ENCODE results near the gene ATP2B3. TPM values are rescaled to one million over a fixed set of nuclear protein-coding genes. Genes with fewer than 3 reads are reported as not detected.

Gene ATP2B3
- total and polyA plus RNA-seq, 11 donors: 0.12 TPM; not detected in 10

- 86 to 100% (median 93%) methylated on average over 2 of the region's 2 CpGs for WGBS, 4 donors
Observed at GRCh38 chrX:153631346-153631745, 113.9 kb downstream of the ATP2B3 start.

DNA sequence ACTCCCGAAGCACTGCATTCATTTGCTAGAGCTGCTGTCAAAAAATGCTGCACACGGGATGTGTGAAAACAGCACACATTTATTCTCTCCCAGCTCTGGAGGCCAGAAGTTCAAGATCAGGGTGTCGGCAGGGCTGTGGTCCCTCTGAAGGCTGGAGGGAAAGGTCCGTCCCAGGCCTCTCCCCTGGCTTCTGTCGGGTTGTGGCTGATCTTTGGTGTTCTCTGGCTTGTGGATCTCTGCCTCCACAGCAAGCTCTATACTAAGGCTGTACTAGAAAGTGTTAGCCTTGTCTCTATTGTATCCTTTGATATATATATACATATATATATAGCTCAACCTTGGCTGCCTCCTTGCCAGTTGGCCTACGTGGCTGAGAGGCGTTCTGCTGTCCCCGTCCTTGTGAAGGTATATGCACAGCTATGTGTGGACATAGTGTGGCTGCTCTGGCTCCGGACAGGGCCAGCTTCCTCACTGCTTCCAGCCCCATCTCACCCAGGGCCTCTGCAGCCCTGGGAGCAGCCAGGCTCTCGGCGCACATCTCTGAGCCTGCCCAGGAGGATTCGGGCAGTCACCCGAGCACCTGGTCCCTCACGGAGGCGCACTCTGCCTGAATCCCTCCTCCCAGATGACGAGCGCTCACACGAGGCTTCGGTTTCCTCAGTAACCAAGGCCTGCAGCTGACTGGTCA, 114.6 kb downstream of the ATP2B3 start:
- Histone ChIP-seq H3K27me3 (peaks cover 0 to 13% (median 0%) of the 10 kb centered on the region in 9 donors), H3K36me3 (no peaks in the 10 kb centered on the region), H3K27ac (no peak overlapping the region), H3K4me1 (peaks cover 0 to 6% (median 0%) of the 10 kb centered on the region in 12 donors), H3K4me3 (no peak overlapping the region), H3K9me3 (peaks cover 0 to 15% (median 0%) of the 10 kb centered on the region in 12 donors)
- TF ChIP-seq CTCF (IDR thresholded peaks at IDR 0.05): no peak
- no peak for TF ChIP-seq POLR2A (IDR thresholded peaks at IDR 0.05)
- 86 to 96% (median 94%) methylated on average over 19 of the region's 19 CpGs for WGBS, 4 donors
- no peak for ATAC-seq
- DNase-seq: no peak
- intact Hi-C loops (cut with DNase I): loop anchor here in 1 of 10 donors (5.0 kb wide), 1 partner anchor 35 kb away; no protein-coding TSS in a partner anchor

More at GRCh38 chrX:153631346-153631745, 113.9 kb downstream of the ATP2B3 start:
- Histone ChIP-seq H3K27me3 (peaks cover 0 to 11% (median 0%) of the 10 kb centered on the region in 9 donors), H3K9me3 (peaks cover 0 to 15% (median 0%) of the 10 kb centered on the region in 12 donors), H3K4me1 (peaks cover 0 to 6% (median 0%) of the 10 kb centered on the region in 12 donors), H3K4me3 (no peak overlapping the region), H3K36me3 (no peaks in the 10 kb centered on the region), H3K27ac (no peak overlapping the region)
- TF ChIP-seq CTCF (IDR thresholded peaks at IDR 0.05) (no peak), POLR2A (IDR thresholded peaks at IDR 0.05) (no peak)
- DNase-seq (no peak), ATAC-seq (no peak)
- intact Hi-C loops (cut with DNase I): loop anchor here in 1 of 10 donors (5.0 kb wide), 1 partner anchor 36 kb away; no protein-coding TSS in a partner anchor

Other genes with a start within 250 kb of the ATP2B3 start
- not detected for gene PNMA6F, start 195.9 kb upstream of the ATP2B3 start, total RNA-seq
- not detected for gene PNMA6F, start 195.9 kb upstream of the ATP2B3 start, polyA plus RNA-seq
- 1 to 10 TPM; 6.0 to 8.6 (median 7.9) TPM for gene ZNF275, start 183.5 kb upstream of the ATP2B3 start, total RNA-seq
- 1 to 10 TPM; 2.1 to 6.3 TPM for gene ZNF275, start 183.5 kb upstream of the ATP2B3 start, polyA plus RNA-seq
- gene PNMA6E, start 116.3 kb upstream of the ATP2B3 start, total RNA-seq: not detected
- gene PNMA6E, start 116.3 kb upstream of the ATP2B3 start, polyA plus RNA-seq: not detected
- 1 to 10 TPM in 2 of 9 donors, under 1 TPM in 7; 0.22 to 1.5 (median 0.64) TPM for gene ZFP92, start 106.2 kb upstream of the ATP2B3 start, total RNA-seq
- gene ZFP92, start 106.2 kb upstream of the ATP2B3 start, polyA plus RNA-seq: under 1 TPM; 0.23 to 0.47 TPM
- gene TREX2, start 71.6 kb upstream of the ATP2B3 start, total RNA-seq: under 1 TPM in 6 of 9 donors, not detected in 3; 0.22 to 0.48 (median 0.29) TPM
- under 1 TPM; 0.23 to 0.32 TPM for gene TREX2, start 71.6 kb upstream of the ATP2B3 start, polyA plus RNA-seq
- gene HAUS7, start 47.1 kb upstream of the ATP2B3 start, total RNA-seq: 10 to 100 TPM; 15.3 to 28.2 (median 19.5) TPM
- 10 to 100 TPM; 23.9 to 25.8 TPM for gene HAUS7, start 47.1 kb upstream of the ATP2B3 start, polyA plus RNA-seq
- gene BGN, start 22.7 kb upstream of the ATP2B3 start, total RNA-seq: 100 to 1,000 TPM in 2 of 9 donors, 10 to 100 TPM in 7; 55.7 to 264 (median 76.9) TPM
- gene BGN, start 22.7 kb upstream of the ATP2B3 start, polyA plus RNA-seq: 10 to 100 TPM; 57.9 to 86.3 TPM
- 10 to 100 TPM; 16.2 to 87.3 (median 36.9) TPM for gene CCNQ, start 81.5 kb downstream of the ATP2B3 start, total RNA-seq
- 100 to 1,000 TPM in 1 of 2 donors, 10 to 100 TPM in 1; 85.0 to 126 TPM for gene CCNQ, start 81.5 kb downstream of the ATP2B3 start, polyA plus RNA-seq
- under 1 TPM in 1 of 9 donors, not detected in 8; 0.25 TPM for gene DUSP9, start 129.6 kb downstream of the ATP2B3 start, total RNA-seq
- under 1 TPM in 1 of 2 donors, not detected in 1; 0.04 TPM for gene DUSP9, start 129.6 kb downstream of the ATP2B3 start, polyA plus RNA-seq
- 1 to 10 TPM; 3.1 to 7.3 (median 6.6) TPM for gene PNCK, start 156.2 kb downstream of the ATP2B3 start, total RNA-seq
- 1 to 10 TPM; 1.4 to 3.2 TPM for gene PNCK, start 156.2 kb downstream of the ATP2B3 start, polyA plus RNA-seq
- 100 to 1,000 TPM; 113 to 203 (median 179) TPM for gene SLC6A8, start 170.3 kb downstream of the ATP2B3 start, total RNA-seq
- gene SLC6A8, start 170.3 kb downstream of the ATP2B3 start, polyA plus RNA-seq: 100 to 1,000 TPM; 138 to 241 TPM
- gene BCAP31, start 206.7 kb downstream of the ATP2B3 start, total RNA-seq: 100 to 1,000 TPM in 5 of 9 donors, 10 to 100 TPM in 4; 59.9 to 162 (median 102) TPM
- gene BCAP31, start 206.7 kb downstream of the ATP2B3 start, polyA plus RNA-seq: 100 to 1,000 TPM in 1 of 2 donors, 10 to 100 TPM in 1; 87.7 to 158 TPM
- 10 to 100 TPM; 13.5 to 25.6 (median 17.6) TPM for gene ABCD1, start 207.2 kb downstream of the ATP2B3 start, total RNA-seq
- gene ABCD1, start 207.2 kb downstream of the ATP2B3 start, polyA plus RNA-seq: 10 to 100 TPM; 12.9 to 13.5 TPM
- gene PLXNB3, start 246.6 kb downstream of the ATP2B3 start, total RNA-seq: 1 to 10 TPM; 1.6 to 8.6 (median 3.5) TPM
- 1 to 10 TPM in 1 of 2 donors, under 1 TPM in 1; 0.51 to 2.8 TPM for gene PLXNB3, start 246.6 kb downstream of the ATP2B3 start, polyA plus RNA-seq

Measured in heart left ventricle (tissue), 16 donors.